HepG2 (cell line): ENCODE data around the gene NEDD1. TPM values are rescaled to one million over a fixed set of nuclear protein-coding genes. Genes with fewer than 3 reads are reported as not detected.

Experiments used
- ATAC-seq: fragments of 200-7000 bp; cut with Tn5 transposase; 3 replicates; pipeline ENCODE4 v1.9.1; 2020; ENCODE audit warnings: mild to moderate bottlenecking, moderate library complexity
- BruUV-seq: library from RNA; stranded (reverse); fragments of 400-500 nt; replicated peaks from 2 replicates; lab custom pipeline; 2021; lab: Mats Ljungman, UMichigan
- CTCF ChIA-PET: fragments of 300-600 bp; formaldehyde crosslinking; extraction: SDS; loops from one replicate; lab custom pipeline; 2021; ENCODE audit warnings: low total read pairs, inconsistent platforms, low intra/inter-chr PET ratio; lab: Yijun Ruan, JAX
- POLR2A ChIA-PET: fragments of 350-600 bp; sonication (Branson Sonifier 250); formaldehyde crosslinking; loops from one replicate; lab custom pipeline; 2020; ENCODE audit warnings: antibody characterized with exemption, inconsistent platforms; lab: Yijun Ruan, JAX
- DNase-seq: peaks from one replicate; pipeline ENCODE4 v3.0.0-alpha.2; 2015; ENCODE audit warnings: low spot score
- FAIRE-seq: peaks from 3 replicates; lab custom pipeline; 2011; peaks lifted over from hg19 to GRCh38; lab: Jason Lieb, UNC
- H2AFZ ChIP-seq: one replicate; pipeline ENCODE4 v1.6.1; 2011; ENCODE audit warnings: low read length, inconsistent platforms
- H3K27ac ChIP-seq: fragments of 300-600 bp; 3 replicates; pipeline ENCODE4 v1.8.0; 2011; ENCODE audit warnings: mixed run types, mild to moderate bottlenecking, mixed read lengths, low read length, inconsistent platforms; ENCODE audit not compliant: insufficient read depth; ENCODE audit errors: extremely low read length
- H3K27me3 ChIP-seq, 2 experiments: fragments of 200-600 bp in 1 of 2; 2 replicates in 1 of 2; 3 replicates in 1 of 2; pipeline versions ENCODE4 v1.6.0 to v1.8.0; 2011; ENCODE audit warnings: low read length in 2 of 2, mild to moderate bottlenecking in 2 of 2, moderate library complexity in 2 of 2, inconsistent platforms in 1 of 2; ENCODE audit not compliant: insufficient read depth in 2 of 2, control insufficient read depth in 1 of 2
- H3K36me3 ChIP-seq, 2 experiments: fragments of 200-600 bp in 1 of 2; replicated peaks in 1 of 2; 2 replicates in 1 of 2; 3 replicates in 1 of 2; pipeline versions ENCODE4 v1.5.1 to v1.8.0; 2011; ENCODE audit warnings: low read length in 2 of 2, inconsistent platforms in 1 of 2; ENCODE audit not compliant: insufficient read depth in 2 of 2, control insufficient read depth in 1 of 2
- H3K4me1 ChIP-seq: 2 replicates; pipeline ENCODE4 v1.5.1; 2012; ENCODE audit warnings: low read length, inconsistent platforms; ENCODE audit not compliant: insufficient read depth
- H3K4me2 ChIP-seq: 2 replicates; pipeline ENCODE4 v1.6.0; 2011; ENCODE audit warnings: low read depth, low read length, inconsistent platforms
- H3K4me3 ChIP-seq, 3 experiments: fragments of 200-600 bp in 1 of 3; sonication (generic), shearing (Covaris generic) in 1 of 3; replicated peaks in 1 of 3; 2 replicates each; pipeline ENCODE4 v1.5.1; 2011 to 2016; ENCODE audit warnings: low read length in 3 of 3, inconsistent platforms in 2 of 3, low read depth in 2 of 3, mild to moderate bottlenecking in 2 of 3, control low read depth in 1 of 3, mixed read lengths in 1 of 3; ENCODE audit not compliant: insufficient read depth in 1 of 3
- H3K79me2 ChIP-seq: one replicate; pipeline ENCODE4 v1.6.1; 2011; ENCODE audit warnings: low read length, inconsistent platforms; ENCODE audit not compliant: insufficient read depth
- H3K9ac ChIP-seq: 2 replicates; pipeline ENCODE4 v1.6.0; 2011; ENCODE audit warnings: mild to moderate bottlenecking, low read depth, low read length, inconsistent platforms; ENCODE audit not compliant: insufficient read depth
- H3K9me3 ChIP-seq: 2 replicates; pipeline ENCODE4 v1.5.1; 2012; ENCODE audit warnings: mild to moderate bottlenecking, low read length
- H4K20me1 ChIP-seq: 2 replicates; pipeline ENCODE4 v1.6.0; 2011; ENCODE audit warnings: inconsistent platforms, mild to moderate bottlenecking, low read length, moderate library complexity; ENCODE audit not compliant: insufficient read depth
- AGO1 ChIP-seq: fragments of 200-400 bp; formaldehyde crosslinking; IDR thresholded peaks from 2 replicates; pipeline ENCODE4 v1.6.1; 2017; ENCODE audit warnings: mild to moderate bottlenecking, low read depth, low read length, moderate library complexity; ENCODE audit not compliant: poor library complexity, severe bottlenecking
- CREBL2 ChIP-seq: sonication (generic); formaldehyde crosslinking; IDR thresholded peaks from 2 replicates; pipeline ENCODE4 v1.8.1; 2023; ENCODE audit warnings: missing genetic modification reagents, mild to moderate bottlenecking, borderline replicate concordance
- EP300 ChIP-seq, 3 experiments: sonication (generic) in 1 of 3; formaldehyde crosslinking in 1 of 3; IDR thresholded peaks; 2 replicates each; pipeline versions ENCODE4 v1.5.1 to v1.6.1; 2011 to 2020; ENCODE audit warnings: low read depth in 2 of 3, low read length in 2 of 3, borderline replicate concordance in 1 of 3, improper control_type of control experiment in 1 of 3, mild to moderate bottlenecking in 1 of 3, missing genetic modification reagents in 1 of 3, moderate library complexity in 1 of 3
- HIVEP1 ChIP-seq: sonication (generic); formaldehyde crosslinking; IDR thresholded peaks from 2 replicates; pipeline ENCODE4 v1.4.0; 2020; ENCODE audit warnings: mild to moderate bottlenecking, missing genetic modification reagents
- KLF6 ChIP-seq: IDR thresholded peaks from 2 replicates; pipeline ENCODE4 v1.8.0; 2016; ENCODE audit warnings: missing biosample characterization, missing genetic modification reagents
- MEIS1 ChIP-seq: sonication (generic); formaldehyde crosslinking; IDR thresholded peaks from 2 replicates; pipeline ENCODE4 v1.9.0; 2021; ENCODE audit warnings: mild to moderate bottlenecking, missing genetic modification reagents, moderate library complexity, borderline replicate concordance
- NFIB ChIP-seq: sonication (generic); formaldehyde crosslinking; IDR thresholded peaks from 2 replicates; pipeline ENCODE4 v1.9.0; 2021; ENCODE audit warnings: missing genetic modification reagents, mild to moderate bottlenecking, borderline replicate concordance
- PAF1 ChIP-seq: IDR thresholded peaks from 2 replicates; pipeline ENCODE4 v1.6.1; 2016; ENCODE audit warnings: missing genetic modification reagents, missing compliant biosample characterization
- PRDM4 ChIP-seq: sonication (generic); formaldehyde crosslinking; IDR thresholded peaks from 2 replicates; pipeline ENCODE4 v1.9.0; 2021; ENCODE audit warnings: missing genetic modification reagents, borderline replicate concordance
- RXRB ChIP-seq: IDR thresholded peaks from 2 replicates; pipeline ENCODE4 v1.6.1; 2016; ENCODE audit warnings: borderline replicate concordance, missing genetic modification reagents, missing compliant biosample characterization
- SRSF1 ChIP-seq: fragments of 200-400 bp; formaldehyde crosslinking; optimal IDR thresholded peaks from 2 replicates; pipeline ENCODE3; 2017; ENCODE audit warnings: mild to moderate bottlenecking, low read depth, low read length, moderate library complexity
- TEAD2 ChIP-seq: sonication (generic); formaldehyde crosslinking; IDR thresholded peaks from 2 replicates; pipeline ENCODE4 v1.9.0; 2021; ENCODE audit warnings: missing genetic modification reagents
- TRIM22 ChIP-seq: fragments of 450-650 bp; IDR thresholded peaks from 2 replicates; pipeline ENCODE4 v1.6.1; 2017
- ZBTB42 ChIP-seq: sonication (generic); formaldehyde crosslinking; IDR thresholded peaks from 2 replicates; pipeline ENCODE4 v1.5.0; 2020; ENCODE audit warnings: mild to moderate bottlenecking, missing genetic modification reagents
- ZKSCAN1 ChIP-seq: fragments of 150-350 bp; IDR thresholded peaks from 2 replicates; pipeline ENCODE4 v1.6.1; 2014; ENCODE audit warnings: low read length
- ZNF598 ChIP-seq: sonication (generic); formaldehyde crosslinking; IDR thresholded peaks from 2 replicates; pipeline ENCODE4 v1.5.1; 2020; ENCODE audit warnings: mild to moderate bottlenecking, missing genetic modification reagents, borderline replicate concordance
- ZNF737 ChIP-seq: sonication (generic); formaldehyde crosslinking; IDR thresholded peaks from 2 replicates; pipeline ENCODE4 v1.5.0; 2020; ENCODE audit warnings: missing genetic modification reagents, mild to moderate bottlenecking, borderline replicate concordance
- ZNF740 ChIP-seq: sonication (generic); formaldehyde crosslinking; IDR thresholded peaks from 2 replicates; pipeline ENCODE4 v1.4.0; 2020; ENCODE audit warnings: missing genetic modification reagents
- ZNF766 ChIP-seq: sonication (generic); formaldehyde crosslinking; IDR thresholded peaks from 2 replicates; pipeline ENCODE4 v1.5.0; 2020; ENCODE audit warnings: missing genetic modification reagents, borderline replicate concordance
- ZNF83 ChIP-seq: sonication (generic); formaldehyde crosslinking; IDR thresholded peaks from 2 replicates; pipeline ENCODE4 v1.4.0; 2020; ENCODE audit warnings: missing genetic modification reagents, mild to moderate bottlenecking, borderline replicate concordance
- WGBS: methylation state at CpG from one replicate; pipeline ENCODE4 v1.1.6; 2017; ENCODE audit warnings: low lambda C conversion rate; 5-methylcytosine and 5-hydroxymethylcytosine counted together
- in situ Hi-C: cut with HindIII; loops from 2 replicates; pipeline ENCODE4 v1.10.0; 2017; ENCODE audit warnings: low pct_unique_long_range_greater_than_20kb; ENCODE audit not compliant: extremely low pct_ligation_motif_present
- intact Hi-C: fragments of 100-400 bp; cut with micrococcal nuclease; formaldehyde crosslinking; loops from one replicate; pipeline ENCODE4 v1.10.0; 2022; ENCODE audit not compliant: unreplicated experiment
- polyA plus RNA-seq, 8 experiments: library from polyadenylated mRNA; depleted of rRNA in 3 of 8; stranded (reverse) in 7 of 8; unstranded in 1 of 8; fragments of >200 nt; fragmentation: Illumina TruSeq in 4 of 8; extraction: Trizol in 4 of 8; gene quantifications; 2 replicates each; pipeline versions ENCODE4 v1.2.1 to v1.2.3, GENCODE V29; 2011 to 2016; ENCODE audit warnings: low read depth in 4 of 8, missing spikeins in 1 of 8, mixed read lengths in 1 of 8; ENCODE audit not compliant: insufficient read depth in 1 of 8
- total RNA-seq, 5 experiments: library from RNA; depleted of rRNA; stranded (reverse); fragments of >200 nt; fragmentation: Illumina TruSeq; extraction: Trizol; gene quantifications; 2 replicates each; pipeline ENCODE4 v1.2.3, GENCODE V29; 2016; ENCODE audit warnings: low read depth in 1 of 5

The NEDD1 gene
- total and polyA plus RNA-seq, 2 of the 13 experiments (the other 11 are each of a cell fraction or from before 2014, with no cell fraction given): 11.2 to 21.5 TPM

GRCh38 chr12:96912943-96913342 lies 5.9 kb downstream of the NEDD1 start:
- FAIRE-seq: no peak
- POLR2A ChIA-PET: no interaction called here
- Histone ChIP-seq H4K20me1 (no peaks in the 10 kb centered on the region), H3K9ac (no peak overlapping the region), H3K36me3 (peaks cover 0 to 2% of the 10 kb centered on the region in 2 experiments; a peak in 2 of 5 replicates), H3K4me3 (no peak overlapping the region)
- in situ Hi-C loops: no loop called here
- 91% methylated on average over 2 of the region's 2 CpGs for WGBS
- TF ChIP-seq ZKSCAN1: no peak
- TF ChIP-seq RXRB (CRISPR knock-in tag): no peak
- TF ChIP-seq NFIB: no peak
- TF ChIP-seq TEAD2: no peak
- TF ChIP-seq ZNF766 (CRISPR knock-in tag): no peak
- TF ChIP-seq MEIS1 (CRISPR knock-in tag): no peak
- no peak for TF ChIP-seq PRDM4
- TF ChIP-seq PAF1: no peak
- TF ChIP-seq ZNF740 (CRISPR knock-in tag): no peak
- no peak for TF ChIP-seq KLF6
- no peak for TF ChIP-seq AGO1
- no peak for TF ChIP-seq EP300 (IDR thresholded peaks at IDR 0.05; ENCODE audit: low read depth in 2 of 2, low read length in 2 of 2)
- no peak for TF ChIP-seq EP300 (CRISPR knock-in tag; IDR thresholded peaks at IDR 0.05; ENCODE audit: borderline replicate concordance)
- TF ChIP-seq ZBTB42 (CRISPR knock-in tag): no peak
- TF ChIP-seq ZNF737 (CRISPR knock-in tag): no peak
- no peak for TF ChIP-seq SRSF1
- no peak for TF ChIP-seq CREBL2 (CRISPR knock-in tag)
- no peak for TF ChIP-seq TRIM22
- no peak for TF ChIP-seq ZNF598
- no peak for TF ChIP-seq ZNF83 (CRISPR knock-in tag)
- no peak for TF ChIP-seq HIVEP1 (CRISPR knock-in tag)
- TF ChIP-seq, all 625 proteins: peak for 0
- DNase-seq (no peak), ATAC-seq (no peak)
- Histone ChIP-seq H2AFZ (no peak overlapping the region), H3K79me2 (peaks cover 14% of the 10 kb centered on the region), H3K9me3 (no peaks in the 10 kb centered on the region), H3K4me1 (peaks cover 15% of the 10 kb centered on the region), H3K4me2 (no peak overlapping the region), H3K27ac (no peak overlapping the region), H3K27me3 (no peaks in the 10 kb centered on the region; a peak in 1 of 5 replicates)
- CTCF ChIA-PET: no interaction called here
- no TSS peak for BruUV-seq
- intact Hi-C loops: no loop called here
